Measurements from ENCODE around the gene MPRIP.

The MPRIP gene

GRCh38 chr17:17137731-17138585, 95.7 kb downstream of the MPRIP start:
- in situ Hi-C loops (cut with HindIII; ENCODE audit: low sequenced_read_pairs): no loop called here
- TF ChIP-seq CTCF (IDR thresholded peaks at IDR 0.05; ENCODE audit: low read depth, low read length, missing control alignments): no peak
- no peak for DNase-seq (ENCODE audit: low read depth)
- no peak overlapping the region for H3K4me3 ChIP-seq (ENCODE audit: low read depth, low read length)

GRCh38 chr17:17139972-17140589, 97.8 kb downstream of the MPRIP start:
- TF ChIP-seq CTCF (IDR thresholded peaks at IDR 0.05; ENCODE audit: low read depth, low read length, missing control alignments): no peak
- H3K4me3 ChIP-seq (ENCODE audit: low read depth, low read length): no peak overlapping the region
- no peak for DNase-seq (ENCODE audit: low read depth)
- in situ Hi-C loops (cut with HindIII; ENCODE audit: low sequenced_read_pairs): loop anchor here (10.0 kb wide), 1 partner anchor 755 kb away; no protein-coding TSS in a partner anchor

- TF ChIP-seq CTCF (IDR thresholded peaks at IDR 0.05; ENCODE audit: low read depth, low read length, missing control alignments): peak; percentile 10
- no peak overlapping the region for H3K4me3 ChIP-seq (ENCODE audit: low read depth, low read length)
- DNase-seq (ENCODE audit: low read depth): no peak
- in situ Hi-C loops (cut with HindIII; ENCODE audit: low sequenced_read_pairs): loop anchor here (10.0 kb wide), 1 partner anchor 754 kb away; no protein-coding TSS in a partner anchor
Observed at GRCh38 chr17:17140590-17140980, 98.3 kb downstream of the MPRIP start.

- H3K4me3 ChIP-seq (ENCODE audit: low read depth, low read length): no peak overlapping the region
- no peak for TF ChIP-seq CTCF (IDR thresholded peaks at IDR 0.05; ENCODE audit: low read depth, low read length, missing control alignments)
- in situ Hi-C loops (cut with HindIII; ENCODE audit: low sequenced_read_pairs): loop anchor here (10.0 kb wide), 1 partner anchor 754 kb away; no protein-coding TSS in a partner anchor
- no peak for DNase-seq (ENCODE audit: low read depth)
Observed at GRCh38 chr17:17141279-17141678, 99.0 kb downstream of the MPRIP start.

- no peak overlapping the region for H3K4me3 ChIP-seq (ENCODE audit: low read depth, low read length)
- DNase-seq (ENCODE audit: low read depth): no peak
- in situ Hi-C loops (cut with HindIII; ENCODE audit: low sequenced_read_pairs): loop anchor here (10.0 kb wide), 1 partner anchor 753 kb away; no protein-coding TSS in a partner anchor
- TF ChIP-seq CTCF (IDR thresholded peaks at IDR 0.05; ENCODE audit: low read depth, low read length, missing control alignments): peak; percentile 99
Observed at GRCh38 chr17:17141860-17142552, 99.7 kb downstream of the MPRIP start.

GRCh38 chr17:17142556-17142955, 100.3 kb downstream of the MPRIP start:
- in situ Hi-C loops (cut with HindIII; ENCODE audit: low sequenced_read_pairs): loop anchor here (10.0 kb wide), 1 partner anchor 752 kb away; no protein-coding TSS in a partner anchor
- H3K4me3 ChIP-seq (ENCODE audit: low read depth, low read length): no peak overlapping the region
- TF ChIP-seq CTCF (IDR thresholded peaks at IDR 0.05; ENCODE audit: low read depth, low read length, missing control alignments): no peak
- no peak for DNase-seq (ENCODE audit: low read depth)

Data from astrocyte of the cerebellum (primary cell).